KMS-11 (cell line): ENCODE measurements around the gene TFAP2B.

Source experiments
- H2AFZ ChIP-seq: fragments of 200-600 bp; sonication (generic); 2 replicates; pipeline ENCODE4 v1.6.1; 2016; ENCODE audit warnings: antibody characterized with exemption, mixed run types, low read depth
- H3K27ac ChIP-seq: fragments of 200-600 bp; sonication (generic); 2 replicates; pipeline ENCODE4 v1.6.1; 2016; ENCODE audit warnings: mild to moderate bottlenecking, mixed run types
- H3K27me3 ChIP-seq: fragments of 200-600 bp; sonication (generic); 2 replicates; pipeline ENCODE4 v1.6.1; 2017; ENCODE audit warnings: mild to moderate bottlenecking, low read depth, mixed run types, moderate library complexity; ENCODE audit not compliant: insufficient read depth
- H3K36me3 ChIP-seq: fragments of 200-600 bp; sonication (generic); 2 replicates; pipeline ENCODE4 v1.6.1; 2017; ENCODE audit warnings: mild to moderate bottlenecking, mixed run types; ENCODE audit not compliant: insufficient read depth
- H3K4me1 ChIP-seq: fragments of 200-600 bp; sonication (generic); 2 replicates; pipeline ENCODE4 v1.6.1; 2016; ENCODE audit warnings: mild to moderate bottlenecking, low read depth, mixed run types; ENCODE audit not compliant: poor library complexity, severe bottlenecking
- H3K4me2 ChIP-seq: fragments of 200-600 bp; sonication (generic); 2 replicates; pipeline ENCODE4 v1.7.0; 2016; ENCODE audit warnings: mild to moderate bottlenecking, mixed run types
- H3K4me3 ChIP-seq: fragments of 200-600 bp; sonication (generic); IDR thresholded peaks from 2 replicates; pipeline ENCODE4 v1.6.1; 2017; ENCODE audit warnings: low read depth, low read length, mixed read lengths; ENCODE audit not compliant: insufficient read depth
- H3K79me2 ChIP-seq: fragments of 200-600 bp; sonication (generic); 2 replicates; pipeline ENCODE4 v1.6.1; 2016; ENCODE audit warnings: low read depth, mixed run types; ENCODE audit not compliant: insufficient read depth
- H3K9ac ChIP-seq: fragments of 200-600 bp; sonication (generic); 2 replicates; pipeline ENCODE4 v1.6.1; 2016; ENCODE audit warnings: mild to moderate bottlenecking, mixed run types
- H4K20me1 ChIP-seq: fragments of 200-600 bp; sonication (generic); 2 replicates; pipeline ENCODE4 v1.6.1; 2016; ENCODE audit warnings: mild to moderate bottlenecking, mixed run types; ENCODE audit not compliant: insufficient read depth
- CTCF ChIP-seq: fragments of 200-600 bp; sonication (generic); conservative IDR thresholded peaks from 2 replicates; pipeline ENCODE4 v1.6.1; 2017; ENCODE audit warnings: low read depth, mild to moderate bottlenecking, antibody characterized with exemption, low read length, moderate library complexity, mixed read lengths

The TFAP2B gene

GRCh38 chr6:50868466-50868865 is 49.8 kb downstream of the TFAP2B start:
- H2AFZ ChIP-seq = no peak overlapping the region
- no peaks in the 10 kb centered on the region for H3K4me1 ChIP-seq
- no peak overlapping the region for H3K27ac ChIP-seq
- H3K27me3 ChIP-seq = no peaks in the 10 kb centered on the region
- H4K20me1 ChIP-seq = no peaks in the 10 kb centered on the region
- no peak overlapping the region for H3K4me3 ChIP-seq
- H3K36me3 ChIP-seq = no peaks in the 10 kb centered on the region
- H3K4me2 ChIP-seq = no peak overlapping the region
- TF ChIP-seq CTCF = no peak
- no peaks in the 10 kb centered on the region for H3K79me2 ChIP-seq
- no peak overlapping the region for H3K9ac ChIP-seq

- no peaks in the 10 kb centered on the region for H3K27me3 ChIP-seq
- H3K27ac ChIP-seq = no peak overlapping the region
- no peak for TF ChIP-seq CTCF
- H3K79me2 ChIP-seq = no peaks in the 10 kb centered on the region
- no peaks in the 10 kb centered on the region for H4K20me1 ChIP-seq
- H3K4me3 ChIP-seq = no peak overlapping the region
- H2AFZ ChIP-seq = no peak overlapping the region
- no peak overlapping the region for H3K9ac ChIP-seq
- no peak overlapping the region for H3K4me2 ChIP-seq
- H3K4me1 ChIP-seq = no peaks in the 10 kb centered on the region
- no peaks in the 10 kb centered on the region for H3K36me3 ChIP-seq
Observed at GRCh38 chr6:50873167-50873566, 54.5 kb downstream of the TFAP2B start.

GRCh38 chr6:50884364-50884763 is 65.7 kb downstream of the TFAP2B start:
- Histone ChIP-seq H4K20me1 (no peaks in the 10 kb centered on the region), H3K27ac (no peak overlapping the region), H3K4me2 (no peak overlapping the region), H3K79me2 (no peaks in the 10 kb centered on the region), H3K36me3 (no peaks in the 10 kb centered on the region), H3K4me3 (no peak overlapping the region), H3K9ac (no peak overlapping the region), H3K27me3 (no peaks in the 10 kb centered on the region), H3K4me1 (no peaks in the 10 kb centered on the region), H2AFZ (no peak overlapping the region)
- TF ChIP-seq CTCF = no peak

GRCh38 chr6:50887112-50887511 is 68.4 kb downstream of the TFAP2B start:
- H2AFZ ChIP-seq = no peak overlapping the region
- H3K79me2 ChIP-seq = no peaks in the 10 kb centered on the region
- TF ChIP-seq CTCF = no peak
- H3K4me3 ChIP-seq = no peak overlapping the region
- H3K36me3 ChIP-seq = no peaks in the 10 kb centered on the region
- H3K27me3 ChIP-seq = no peaks in the 10 kb centered on the region
- H3K9ac ChIP-seq = no peak overlapping the region
- H3K4me2 ChIP-seq = no peak overlapping the region
- H3K27ac ChIP-seq = no peak overlapping the region
- no peaks in the 10 kb centered on the region for H4K20me1 ChIP-seq
- no peaks in the 10 kb centered on the region for H3K4me1 ChIP-seq

- Histone ChIP-seq H3K9ac (no peak overlapping the region), H2AFZ (no peak overlapping the region), H3K4me1 (no peaks in the 10 kb centered on the region)
Observed at GRCh38 chr6:50889497-50889896, 70.8 kb downstream of the TFAP2B start.

More at GRCh38 chr6:50889497-50889896, 70.8 kb downstream of the TFAP2B start:
- no peaks in the 10 kb centered on the region for H3K36me3 ChIP-seq
- H3K4me3 ChIP-seq = no peak overlapping the region
- TF ChIP-seq CTCF = no peak
- H3K27me3 ChIP-seq = no peaks in the 10 kb centered on the region
- H3K27ac ChIP-seq = no peak overlapping the region
- H3K79me2 ChIP-seq = no peaks in the 10 kb centered on the region
- H3K4me2 ChIP-seq = no peak overlapping the region
- no peaks in the 10 kb centered on the region for H4K20me1 ChIP-seq
